GM19438 (cell line): ENCODE data around the gene LRMDA.

Experiments
- ATAC-seq: cut with Tn5 transposase; IDR thresholded peaks from one replicate; pipeline ENCODE4 v1.9.1; 2021; ENCODE audit warnings: low read depth; ENCODE audit not compliant: unreplicated experiment

Gene LRMDA

GRCh38 chr10:75401569-75402485 is 29.6 kb upstream of the LRMDA start, which contains the start of gene ZNF503:
Gene ZNF503, minus strand, starts transcription at chr10:75401764. Its CDS starts 345 bp downstream, at chr10:75401419.
- ATAC-seq = peak; percentile 52

GRCh38 chr10:75402486-75403143 is 28.8 kb upstream of the LRMDA start:
- ATAC-seq = no peak

- ATAC-seq = no peak
Observed at GRCh38 chr10:75403144-75403938, 28.1 kb upstream of the LRMDA start.

GRCh38 chr10:75403939-75404814 is 27.2 kb upstream of the LRMDA start:
- ATAC-seq = no peak

- no peak for ATAC-seq
Observed at GRCh38 chr10:75404815-75405597, 26.4 kb upstream of the LRMDA start.

GRCh38 chr10:75405598-75406461 is 25.6 kb upstream of the LRMDA start:
- ATAC-seq = no peak

- ATAC-seq = no peak
Observed at GRCh38 chr10:75406462-75407223, 24.8 kb upstream of the LRMDA start.

- no peak for ATAC-seq
Observed at GRCh38 chr10:75407224-75407712, 24.2 kb upstream of the LRMDA start.

- no peak for ATAC-seq
Observed at GRCh38 chr10:75407713-75408508, 23.5 kb upstream of the LRMDA start.

- ATAC-seq = no peak
Observed at GRCh38 chr10:75408509-75408875, 22.9 kb upstream of the LRMDA start.

GRCh38 chr10:75408911-75409885 is 22.2 kb upstream of the LRMDA start:
- peak; percentile 55 for ATAC-seq

- ATAC-seq = no peak
Observed at GRCh38 chr10:75410132-75411005, 21.1 kb upstream of the LRMDA start.

- ATAC-seq = no peak
Observed at GRCh38 chr10:75414527-75414926, 16.9 kb upstream of the LRMDA start.

GRCh38 chr10:75417522-75417927 is 13.9 kb upstream of the LRMDA start:
- ATAC-seq = no peak

- ATAC-seq = no peak
Observed at GRCh38 chr10:75418293-75418692, 13.1 kb upstream of the LRMDA start.
